ENCODE results near the gene RNF144A. TPM values are rescaled to one million over a fixed set of nuclear protein-coding genes. Genes with fewer than 3 reads are reported as not detected.

The RNF144A gene
- total RNA-seq, 1 experiment from 2014 or later = 8.3 TPM

DNA sequence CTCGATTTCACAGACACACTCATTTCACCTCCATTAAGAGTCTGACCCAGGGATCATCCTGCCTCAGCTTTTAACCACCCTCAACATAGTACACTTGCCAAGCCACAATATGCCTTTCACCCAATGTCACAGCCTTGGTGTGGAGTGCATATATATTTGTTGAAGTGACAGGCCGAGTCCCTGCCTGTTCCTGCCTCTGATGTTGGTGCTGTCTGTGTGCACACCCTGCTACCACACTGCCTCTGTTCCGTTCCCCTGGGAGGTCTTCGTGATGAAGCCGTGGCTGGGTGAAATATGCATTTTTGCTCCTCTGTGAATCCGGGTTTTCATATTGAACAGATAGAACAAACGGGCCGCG is 90.3 kb downstream of the RNF144A start:
- DNase-seq (ENCODE audit: low spot score) = no peak

DNA sequence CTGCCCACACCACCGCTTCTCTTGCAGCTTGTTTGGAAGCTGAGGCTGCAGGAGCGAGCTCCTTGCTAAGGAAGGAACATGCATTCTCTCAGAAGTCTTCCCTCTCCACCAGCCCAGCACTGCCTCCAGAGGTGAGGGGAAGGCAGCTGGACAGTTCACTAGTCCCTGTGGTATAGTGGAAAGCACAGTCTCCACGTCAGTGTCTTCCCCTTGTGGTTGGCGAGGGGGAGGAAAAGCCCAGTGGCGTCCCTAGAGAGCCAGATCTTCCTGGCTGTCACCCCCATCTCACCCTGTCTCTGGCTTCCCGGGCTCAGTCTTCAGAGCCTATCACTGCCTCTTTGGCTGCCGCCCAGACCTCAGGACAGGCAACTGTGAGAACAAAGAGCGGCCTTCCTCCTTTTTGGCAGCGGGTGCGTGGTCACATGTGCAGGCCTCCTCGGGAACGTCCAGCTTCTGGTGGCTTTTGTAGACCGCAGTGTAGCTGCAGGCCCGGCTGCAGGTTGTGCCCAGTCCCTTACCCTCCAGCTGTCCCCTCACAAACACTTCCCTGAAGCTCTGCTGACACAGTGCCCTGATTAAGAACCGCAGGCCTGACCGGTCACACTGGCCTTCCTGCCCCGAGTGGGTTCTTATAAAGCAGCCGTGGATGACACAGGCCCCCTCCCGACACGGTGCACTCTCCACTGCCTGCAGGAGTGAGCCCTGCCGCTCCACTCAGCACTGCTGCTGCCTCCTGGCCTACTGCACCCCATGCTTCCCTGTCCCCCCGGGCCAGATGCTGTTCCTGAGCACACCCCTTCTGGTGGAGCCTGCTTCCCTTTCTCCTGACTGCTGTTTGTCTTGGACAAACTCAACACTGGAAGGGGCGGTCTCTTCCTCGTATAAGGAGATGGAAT is 90.9 kb downstream of the RNF144A start:
- peak; percentile 90 for DNase-seq (ENCODE audit: low spot score)

DNA sequence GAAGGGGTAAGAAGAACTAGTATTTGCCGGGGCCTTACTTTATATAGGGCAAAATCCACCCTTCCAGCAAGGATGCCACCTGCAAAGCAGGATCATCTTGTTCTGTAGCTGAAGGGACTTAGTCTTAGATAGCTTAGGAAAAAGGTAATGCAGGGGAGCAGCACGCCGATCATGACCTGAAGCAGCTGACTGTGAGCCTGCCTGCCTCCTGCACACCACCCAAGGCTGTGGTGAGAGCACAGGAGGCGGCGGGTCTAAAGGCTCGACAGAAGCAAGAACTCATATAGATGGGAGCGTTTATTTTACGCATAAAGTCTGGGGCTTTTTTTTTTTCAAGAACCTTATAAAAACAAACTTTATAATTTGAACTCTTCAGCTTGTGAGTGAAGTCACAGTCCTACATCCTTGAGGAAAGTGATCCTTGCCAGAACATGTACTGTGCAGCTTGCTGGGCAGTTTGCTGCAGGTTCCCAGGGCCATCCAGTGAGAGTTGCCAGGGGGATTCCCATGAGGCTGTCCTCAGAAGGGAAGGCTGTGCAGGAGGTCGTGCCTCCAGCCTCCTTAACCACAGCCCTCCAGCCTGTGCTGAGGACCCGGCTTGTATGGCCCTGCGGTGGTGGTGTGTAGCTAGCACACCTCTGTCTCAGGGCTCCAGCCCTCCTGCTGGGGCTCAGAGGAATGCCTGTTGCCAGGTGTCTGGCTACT is 92.1 kb downstream of the RNF144A start:
- DNase-seq (ENCODE audit: low spot score) = no peak

- DNase-seq (ENCODE audit: low spot score) = peak; percentile 80
Observed at GRCh38 chr2:7010391-7011054, 93.3 kb downstream of the RNF144A start.

DNA sequence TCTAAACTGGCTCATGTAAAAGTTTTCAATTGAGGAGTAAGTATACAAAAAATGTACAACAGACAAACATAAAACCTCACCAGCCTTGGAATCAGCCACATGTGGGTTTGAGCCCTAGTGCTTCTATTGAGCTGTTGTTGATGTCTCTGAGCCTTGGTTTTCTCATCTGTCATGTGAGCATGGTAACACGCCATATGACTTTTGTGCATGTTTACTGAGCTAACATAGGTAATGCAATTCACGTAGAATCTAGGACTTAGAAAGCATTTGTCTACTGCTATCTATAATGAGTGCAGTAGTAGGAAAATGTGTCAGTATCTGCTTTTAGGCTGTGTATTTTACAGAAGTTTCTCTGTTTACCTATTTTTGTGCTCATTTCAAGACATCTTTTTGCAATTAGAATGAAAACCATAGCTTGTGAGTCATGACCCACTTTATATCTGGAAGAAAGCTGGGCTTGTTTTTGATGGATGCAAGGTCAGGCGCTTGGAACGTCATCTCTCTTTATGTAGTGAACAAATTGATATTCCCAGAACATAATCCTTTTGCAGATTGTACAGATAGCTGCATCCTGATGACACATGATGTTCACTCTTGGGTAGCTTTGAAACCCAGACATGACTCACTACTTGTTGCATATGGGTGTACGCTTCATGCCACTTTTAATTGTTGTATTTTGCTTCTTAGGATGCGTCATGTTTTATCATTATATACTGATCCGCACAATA is 94.3 kb downstream of the RNF144A start:
- peak; percentile 79 for DNase-seq (ENCODE audit: low spot score)

- no peak for DNase-seq (ENCODE audit: low spot score)
Observed at GRCh38 chr2:7012141-7012764, 95.0 kb downstream of the RNF144A start.

GRCh38 chr2:7013471-7014160 is 96.4 kb downstream of the RNF144A start:
- no peak for DNase-seq (ENCODE audit: low spot score)

DNA sequence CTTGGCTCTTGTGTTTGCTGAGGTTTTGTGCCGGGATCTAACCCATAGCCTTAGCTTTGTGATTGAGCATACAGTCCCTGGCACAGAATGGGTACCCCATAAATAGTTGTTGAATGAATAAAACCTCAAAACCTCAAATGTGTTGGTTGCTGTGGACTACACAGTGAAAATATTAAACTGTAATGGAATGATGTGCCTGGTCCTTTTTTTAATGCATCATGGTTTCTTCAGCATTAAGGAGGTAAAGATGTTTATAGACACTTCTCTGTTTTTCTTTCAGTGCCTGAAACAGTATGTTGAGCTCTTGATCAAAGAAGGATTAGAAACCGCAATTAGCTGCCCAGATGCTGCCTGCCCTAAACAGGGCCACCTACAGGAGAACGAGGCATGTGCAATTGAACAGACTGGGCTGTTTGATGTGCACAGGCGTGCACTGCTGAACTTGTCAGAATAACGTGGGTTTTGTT is 97.0 kb downstream of the RNF144A start:
- peak; percentile 81 for DNase-seq (ENCODE audit: low spot score)

- no peak for DNase-seq (ENCODE audit: low spot score)
Observed at GRCh38 chr2:7015007-7015950, 98.1 kb downstream of the RNF144A start.

- no peak for DNase-seq (ENCODE audit: low spot score)
Observed at GRCh38 chr2:7016148-7016547, 98.9 kb downstream of the RNF144A start.

- no peak for DNase-seq (ENCODE audit: low spot score)
Observed at GRCh38 chr2:7016601-7017211, 99.5 kb downstream of the RNF144A start.

DNA sequence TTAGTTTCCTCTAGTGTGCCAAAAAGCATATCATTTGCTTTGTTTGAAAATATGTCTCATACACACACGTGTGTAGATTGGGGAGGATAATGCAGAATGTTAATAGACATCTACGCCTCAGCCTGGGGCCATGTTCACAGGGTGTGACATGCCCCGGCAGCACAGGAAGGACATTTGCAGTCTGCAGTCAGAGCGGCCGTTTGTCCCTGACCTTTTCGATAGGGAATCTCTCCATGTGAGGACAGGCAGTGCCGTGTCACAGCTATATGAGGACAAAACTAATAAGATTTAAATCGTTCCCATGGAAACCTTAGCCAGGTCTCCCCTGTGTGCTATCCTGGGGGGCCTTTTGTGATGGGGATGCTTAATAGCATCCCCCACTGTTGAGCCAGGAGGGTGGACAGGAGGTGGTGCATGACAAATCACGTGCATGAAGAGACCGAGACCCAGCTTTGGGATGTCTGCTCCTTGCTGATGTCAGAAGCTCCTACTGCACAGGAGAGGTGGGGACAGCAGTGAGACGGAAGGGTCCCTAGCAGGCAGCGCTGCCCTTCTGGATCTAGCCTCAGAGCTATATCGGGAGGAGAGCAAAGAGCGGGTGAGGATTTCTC is 100.6 kb downstream of the RNF144A start:
- DNase-seq (ENCODE audit: low spot score) = no peak

- DNase-seq (ENCODE audit: low spot score) = no peak
Observed at GRCh38 chr2:7018282-7018701, 101.1 kb downstream of the RNF144A start.

DNA sequence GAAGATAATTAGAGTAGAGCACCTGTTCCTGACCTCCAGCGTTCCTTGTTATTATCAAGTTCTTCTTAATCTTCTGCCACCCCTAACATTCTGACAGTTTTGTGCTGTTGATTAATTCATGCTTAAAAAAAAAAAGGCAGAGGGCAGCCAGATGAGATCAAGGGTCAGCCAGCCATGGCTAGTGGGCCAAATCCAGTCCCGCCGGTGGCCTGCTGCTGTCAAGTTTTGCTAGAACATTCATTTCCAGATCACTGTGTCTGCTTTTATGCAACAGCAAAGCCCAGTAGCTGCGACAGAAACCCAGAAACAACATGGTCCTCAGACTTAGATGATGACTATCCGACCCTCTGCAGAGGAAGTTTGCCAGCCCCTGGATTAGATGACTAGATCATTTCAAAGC is 101.6 kb downstream of the RNF144A start:
- DNase-seq (ENCODE audit: low spot score) = no peak

DNA sequence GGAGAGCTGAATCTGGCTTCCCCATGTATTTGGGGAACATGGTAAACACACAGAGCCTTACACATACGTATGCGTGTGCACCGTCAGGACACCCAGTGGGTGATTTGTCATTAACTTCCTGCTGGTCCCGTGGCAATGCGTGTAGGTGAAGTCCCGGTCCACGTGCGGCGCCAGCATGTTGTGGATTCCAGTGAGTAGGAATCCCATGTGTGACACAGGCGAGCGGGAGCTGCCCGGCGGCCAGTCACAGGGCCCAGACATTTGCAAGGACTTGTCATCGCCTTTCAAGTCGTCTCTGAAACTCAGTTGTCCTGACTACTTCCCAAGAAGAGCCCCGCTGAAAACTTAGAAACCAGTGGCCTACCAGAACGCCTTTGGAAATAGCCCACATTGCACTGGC is 102.0 kb downstream of the RNF144A start:
- DNase-seq (ENCODE audit: low spot score) = no peak

GRCh38 chr2:7020059-7020458 is 102.8 kb downstream of the RNF144A start:
- no peak for DNase-seq (ENCODE audit: low spot score)

DNA sequence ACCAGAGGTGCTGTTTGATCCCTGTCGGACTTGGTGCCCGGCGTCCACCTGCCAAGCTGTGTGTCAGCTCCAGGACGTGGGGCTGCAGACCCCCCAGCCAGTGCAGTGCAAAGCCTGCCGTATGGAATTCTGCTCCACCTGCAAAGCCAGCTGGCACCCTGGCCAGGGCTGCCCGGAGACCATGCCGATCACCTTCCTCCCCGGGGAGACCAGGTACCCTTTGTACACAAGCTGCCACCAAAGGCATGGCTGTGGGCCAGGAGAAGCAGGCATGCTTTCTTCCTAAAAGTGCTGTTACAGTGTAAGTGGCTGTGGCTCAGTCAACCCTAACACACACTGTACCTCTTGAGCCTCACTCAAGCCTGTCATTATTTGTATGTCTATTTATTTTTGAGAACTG is 103.3 kb downstream of the RNF144A start:
- DNase-seq (ENCODE audit: low spot score) = no peak

DNA sequence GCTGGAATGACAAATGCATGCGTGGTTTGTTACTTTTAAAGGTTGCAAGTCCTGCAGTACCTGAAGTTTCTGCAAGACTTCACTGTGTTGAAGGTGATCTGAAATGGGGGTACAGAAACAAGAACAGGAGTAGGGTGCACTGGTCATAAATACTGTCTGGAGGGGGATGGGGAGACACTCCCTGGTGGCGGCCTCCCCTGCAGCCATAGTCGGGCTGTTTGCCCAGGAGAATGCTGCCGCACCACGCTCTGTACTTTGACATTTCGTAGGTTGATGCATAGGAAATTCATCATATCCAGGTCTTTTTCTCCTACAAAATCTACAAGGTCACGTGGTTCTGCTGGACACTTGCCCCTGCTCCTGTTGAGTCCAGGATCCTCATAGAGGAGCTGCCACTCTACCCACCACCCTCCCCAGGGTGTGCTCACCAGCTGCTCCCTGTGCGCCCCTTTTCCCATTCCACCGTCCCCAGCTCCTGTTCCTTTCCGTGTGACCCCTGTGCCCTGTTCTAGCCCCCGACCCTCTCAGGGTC is 103.8 kb downstream of the RNF144A start:
- no peak for DNase-seq (ENCODE audit: low spot score)
